ENCODE measurements around the gene PSD.

Gene PSD

DNA sequence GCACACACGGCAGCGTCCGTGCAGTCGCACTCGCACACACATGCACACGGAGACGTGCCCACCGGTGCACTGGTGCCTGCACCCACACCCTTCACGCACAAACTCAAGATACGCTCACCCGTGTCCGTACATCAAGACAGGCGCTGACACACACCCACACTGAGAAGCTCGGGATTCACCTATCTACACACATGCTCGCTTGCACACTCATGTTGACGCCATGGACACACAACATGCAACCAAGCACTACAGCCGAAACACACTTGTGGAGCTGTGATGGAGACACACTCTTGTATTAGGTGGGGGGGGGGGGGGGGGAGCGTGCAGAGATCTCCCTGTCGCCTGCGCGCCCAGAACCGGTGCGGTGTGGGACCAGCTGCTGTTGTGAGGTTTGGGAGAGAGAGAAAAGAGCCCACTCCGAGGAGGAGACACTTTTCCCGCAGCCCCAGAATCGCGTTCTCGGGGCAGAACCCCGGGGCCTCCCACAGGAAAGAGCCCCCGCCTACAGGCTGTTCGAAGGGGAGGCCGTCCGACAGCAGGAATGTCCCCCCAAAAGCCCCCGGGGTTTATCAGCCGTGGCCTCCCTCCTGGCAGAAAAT, 23.7 kb downstream of the PSD start:
- peaks cover 42% of the 10 kb centered on the region for H3K27me3 Mint-ChIP-seq (ENCODE audit: low read depth, poor library complexity)
- no peak for DNase-seq

DNA sequence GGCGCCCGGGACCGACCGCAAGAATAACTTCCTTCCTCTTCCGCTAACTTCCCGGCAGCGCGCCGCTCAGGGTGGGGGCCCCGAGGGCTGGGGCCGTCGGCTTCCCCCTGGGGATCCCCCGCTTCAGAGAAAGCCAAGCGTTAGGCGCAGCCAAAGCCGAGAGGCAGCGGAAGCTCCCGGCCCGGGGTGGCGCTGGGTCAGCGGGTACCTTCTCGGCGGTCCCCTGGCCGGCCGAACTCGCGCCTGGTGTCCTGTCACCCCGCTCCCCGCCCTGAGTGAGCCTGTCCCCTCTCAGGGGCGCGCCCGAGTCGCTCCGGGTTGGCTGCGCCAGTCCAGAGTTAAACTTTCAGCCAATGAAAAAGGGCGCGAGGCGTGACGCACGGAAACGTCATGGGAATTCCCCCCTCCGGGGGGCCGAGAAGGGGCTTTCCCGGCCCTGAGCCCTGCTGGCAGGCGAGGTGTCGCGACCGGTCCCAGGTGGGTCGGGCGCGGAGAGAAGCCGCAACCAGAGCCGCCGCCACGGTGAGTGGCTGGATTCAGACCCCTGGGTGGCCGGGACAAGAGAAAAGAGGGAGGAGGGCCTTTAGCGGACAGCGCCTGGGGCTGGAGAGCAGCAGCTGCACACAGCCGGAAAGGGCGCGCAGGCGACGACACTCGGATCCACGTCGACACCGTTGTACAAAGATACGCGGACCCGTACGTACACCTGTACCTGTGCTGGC, 24.3 kb downstream of the PSD start:
- H3K4me1 Mint-ChIP-seq: peaks cover 28% of the 10 kb centered on the region
- DNase-seq: peak; percentile 90
- TF ChIP-seq, protein P1, sequence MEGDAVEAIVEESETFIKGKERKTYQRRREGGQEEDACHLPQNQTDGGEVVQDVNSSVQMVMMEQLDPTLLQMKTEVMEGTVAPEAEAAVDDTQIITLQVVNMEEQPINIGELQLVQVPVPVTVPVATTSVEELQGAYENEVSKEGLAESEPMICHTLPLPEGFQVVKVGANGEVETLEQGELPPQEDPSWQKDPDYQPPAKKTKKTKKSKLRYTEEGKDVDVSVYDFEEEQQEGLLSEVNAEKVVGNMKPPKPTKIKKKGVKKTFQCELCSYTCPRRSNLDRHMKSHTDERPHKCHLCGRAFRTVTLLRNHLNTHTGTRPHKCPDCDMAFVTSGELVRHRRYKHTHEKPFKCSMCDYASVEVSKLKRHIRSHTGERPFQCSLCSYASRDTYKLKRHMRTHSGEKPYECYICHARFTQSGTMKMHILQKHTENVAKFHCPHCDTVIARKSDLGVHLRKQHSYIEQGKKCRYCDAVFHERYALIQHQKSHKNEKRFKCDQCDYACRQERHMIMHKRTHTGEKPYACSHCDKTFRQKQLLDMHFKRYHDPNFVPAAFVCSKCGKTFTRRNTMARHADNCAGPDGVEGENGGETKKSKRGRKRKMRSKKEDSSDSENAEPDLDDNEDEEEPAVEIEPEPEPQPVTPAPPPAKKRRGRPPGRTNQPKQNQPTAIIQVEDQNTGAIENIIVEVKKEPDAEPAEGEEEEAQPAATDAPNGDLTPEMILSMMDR (IDR thresholded peaks at IDR 0.05): peak; percentile 39
- peak overlapping the region; percentile 80 for H3K4me3 Mint-ChIP-seq
- peaks cover 48% of the 10 kb centered on the region for H3K27me3 Mint-ChIP-seq (ENCODE audit: low read depth, poor library complexity)
- H3K36me3 Mint-ChIP-seq (ENCODE audit: low read depth): no peaks in the 10 kb centered on the region
- H3K9me3 Mint-ChIP-seq: no peaks in the 10 kb centered on the region
- no peak overlapping the region for H3K27ac Mint-ChIP-seq

More for the DNA sequence above, 23.7 kb downstream of the PSD start:
- TF ChIP-seq, protein P1 (IDR thresholded peaks at IDR 0.05): no peak
- H3K27ac Mint-ChIP-seq: no peak overlapping the region
- no peaks in the 10 kb centered on the region for H3K36me3 Mint-ChIP-seq (ENCODE audit: low read depth)
- H3K9me3 Mint-ChIP-seq: no peaks in the 10 kb centered on the region
- H3K4me1 Mint-ChIP-seq: peaks cover 28% of the 10 kb centered on the region
- peak overlapping the region; percentile 80 for H3K4me3 Mint-ChIP-seq

DNA sequence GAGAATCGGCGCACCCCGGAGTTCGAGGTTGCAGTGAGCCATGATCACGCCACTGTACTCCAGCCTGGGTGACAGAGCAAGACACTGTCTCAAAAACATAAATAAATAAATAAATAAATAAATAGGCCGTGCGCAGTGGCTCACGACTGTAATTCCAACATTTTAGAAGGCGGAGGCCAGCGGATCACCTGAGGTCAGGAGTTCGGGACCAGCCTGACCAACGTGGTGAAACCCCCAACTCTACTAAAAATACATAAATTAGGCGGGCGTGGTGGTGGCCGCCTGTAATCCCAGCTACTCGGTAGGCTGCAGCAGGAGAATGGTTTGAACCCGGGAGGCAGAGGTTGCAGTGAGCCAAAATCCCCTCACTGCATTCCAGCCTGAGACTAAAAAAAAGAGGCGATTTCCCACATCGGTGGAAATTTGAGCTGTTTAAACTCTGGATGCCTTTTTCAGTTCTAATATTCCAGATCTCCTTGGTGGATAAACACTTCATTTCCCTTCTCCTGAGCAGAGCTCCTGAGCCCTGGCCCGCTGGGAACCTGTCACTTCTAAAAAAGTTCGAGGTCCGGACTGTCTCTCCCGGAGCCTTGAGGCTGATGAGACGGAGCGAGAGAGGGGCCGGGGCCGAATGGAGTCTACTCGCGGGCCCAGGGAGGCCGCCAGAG, 25.0 kb downstream of the PSD start:
- DNase-seq: no peak
- H3K36me3 Mint-ChIP-seq (ENCODE audit: low read depth): no peaks in the 10 kb centered on the region
- H3K4me1 Mint-ChIP-seq: peaks cover 28% of the 10 kb centered on the region
- H3K4me3 Mint-ChIP-seq: peak overlapping the region; percentile 80
- no peak overlapping the region for H3K27ac Mint-ChIP-seq
- H3K27me3 Mint-ChIP-seq (ENCODE audit: low read depth, poor library complexity): peaks cover 55% of the 10 kb centered on the region
- no peaks in the 10 kb centered on the region for H3K9me3 Mint-ChIP-seq
- TF ChIP-seq, protein P1 (IDR thresholded peaks at IDR 0.05): peak; percentile 95

DNA sequence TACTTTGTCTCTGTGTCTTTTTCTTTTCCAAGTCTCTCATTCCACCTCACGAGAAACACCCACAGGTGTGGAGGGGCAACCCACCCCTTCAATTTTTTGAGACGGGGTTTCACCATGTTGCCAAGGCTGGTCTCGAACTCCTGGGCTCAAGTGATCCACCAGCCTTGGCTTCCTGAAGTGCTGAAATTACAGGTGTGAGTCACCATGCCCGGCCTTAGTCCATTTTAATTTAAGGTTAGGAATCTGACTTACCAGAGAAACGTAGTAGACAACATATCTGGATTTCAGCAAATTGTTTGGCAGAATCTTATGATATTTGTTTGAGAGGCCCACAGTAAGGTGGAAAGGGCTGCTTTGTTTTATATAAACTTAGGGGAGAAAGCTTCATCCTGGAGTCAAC, 26.3 kb downstream of the PSD start:
- H3K27me3 Mint-ChIP-seq (ENCODE audit: low read depth, poor library complexity): peaks cover 59% of the 10 kb centered on the region
- no peaks in the 10 kb centered on the region for H3K9me3 Mint-ChIP-seq
- H3K4me3 Mint-ChIP-seq: no peak overlapping the region
- no peak for DNase-seq
- TF ChIP-seq, protein P1 (IDR thresholded peaks at IDR 0.05): no peak
- H3K27ac Mint-ChIP-seq: no peak overlapping the region
- H3K36me3 Mint-ChIP-seq (ENCODE audit: low read depth): no peaks in the 10 kb centered on the region
- H3K4me1 Mint-ChIP-seq: peaks cover 28% of the 10 kb centered on the region

DNA sequence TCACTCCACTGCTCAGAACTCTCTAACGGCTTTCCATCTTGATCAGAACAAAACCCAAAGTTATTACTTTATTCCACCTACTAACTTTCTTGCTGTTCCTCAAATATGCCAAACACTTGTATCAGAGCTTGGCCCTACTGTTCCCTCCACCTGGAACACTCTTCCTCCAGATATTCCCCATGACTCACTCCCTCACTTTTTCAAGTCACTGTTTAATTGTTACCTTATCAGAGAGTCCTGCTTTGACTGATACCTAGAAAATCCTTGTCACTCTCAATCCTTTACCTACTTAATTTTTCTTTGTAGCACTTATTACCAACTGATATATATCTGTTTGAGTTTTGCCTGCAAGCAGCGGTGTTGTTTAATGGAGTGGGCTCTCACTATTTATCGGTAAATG, 28.7 kb downstream of the PSD start:
- no peak for DNase-seq
- TF ChIP-seq, protein P1 (IDR thresholded peaks at IDR 0.05): no peak
- no peak overlapping the region for H3K4me3 Mint-ChIP-seq
- H3K27ac Mint-ChIP-seq: no peak overlapping the region
- H3K36me3 Mint-ChIP-seq (ENCODE audit: low read depth): no peaks in the 10 kb centered on the region
- H3K27me3 Mint-ChIP-seq (ENCODE audit: low read depth, poor library complexity): peaks cover 58% of the 10 kb centered on the region
- H3K9me3 Mint-ChIP-seq: no peaks in the 10 kb centered on the region
- peaks cover 14% of the 10 kb centered on the region for H3K4me1 Mint-ChIP-seq
